HG02759 (cell line): Measurements from ENCODE around the gene ADH1B.
"Not testable (repeated sequence)": the region's sequence is repeated elsewhere in the genome, so short reads cannot be mapped to it uniquely, and the experiment has no call there.

Source experiments
- ATAC-seq: cut with Tn5 transposase; IDR thresholded peaks from one replicate; pipeline ENCODE4 v1.9.1; 2021; ENCODE audit warnings: mild to moderate bottlenecking, moderate library complexity; ENCODE audit not compliant: unreplicated experiment

Gene ADH1B

GRCh38 chr4:99324979-99325378 is 3.8 kb upstream of the ADH1B start:
- ATAC-seq: no peak

- ATAC-seq: no peak
These were observed 3.2 kb upstream of the ADH1B start for GRCh38 chr4:99324361-99324760.

DNA sequence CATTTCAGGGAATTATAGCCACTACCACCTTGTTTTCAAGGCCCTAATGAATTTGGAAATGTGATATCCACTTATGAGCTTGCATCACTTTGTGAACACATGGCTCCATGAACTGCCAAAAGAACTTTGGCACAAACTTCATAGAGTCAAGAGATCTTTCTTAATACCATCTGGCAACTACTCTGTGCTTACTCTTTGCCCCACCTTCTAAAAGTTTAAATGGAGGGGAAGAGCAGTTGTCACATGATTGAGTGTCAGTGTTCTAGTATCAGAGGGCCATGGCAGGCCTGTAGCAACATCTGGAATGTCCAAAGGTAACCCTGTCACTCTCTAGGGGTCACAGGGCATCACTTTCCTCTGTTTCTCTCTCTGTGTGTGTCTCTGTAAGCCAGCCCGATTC is 2.6 kb upstream of the ADH1B start:
- ATAC-seq: no peak

GRCh38 chr4:99317811-99318210 is 3.4 kb downstream of the ADH1B start:
- ATAC-seq: not testable (repeated sequence)

GRCh38 chr4:99317354-99317753 is 3.8 kb downstream of the ADH1B start:
- no peak for ATAC-seq

DNA sequence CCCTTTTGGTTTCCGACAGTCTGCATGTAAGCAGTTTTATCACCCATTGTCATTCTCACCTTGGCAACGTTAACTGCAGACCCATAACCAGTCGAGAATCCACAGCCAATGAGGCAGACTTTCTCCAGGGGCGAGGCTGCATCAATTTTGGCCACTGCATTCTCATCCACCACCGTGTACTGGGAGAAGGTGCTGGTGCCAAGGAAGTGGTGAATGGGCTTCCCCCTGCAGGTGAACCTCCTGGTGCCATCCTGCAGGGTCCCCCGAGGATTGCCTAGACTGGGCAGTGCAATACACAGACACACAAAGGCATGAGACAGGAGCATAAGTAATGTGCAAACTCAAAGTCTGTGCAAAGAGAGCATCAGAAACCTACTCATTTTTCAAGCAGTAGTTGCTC is 5.4 kb downstream of the ADH1B start:
- ATAC-seq: no peak

DNA sequence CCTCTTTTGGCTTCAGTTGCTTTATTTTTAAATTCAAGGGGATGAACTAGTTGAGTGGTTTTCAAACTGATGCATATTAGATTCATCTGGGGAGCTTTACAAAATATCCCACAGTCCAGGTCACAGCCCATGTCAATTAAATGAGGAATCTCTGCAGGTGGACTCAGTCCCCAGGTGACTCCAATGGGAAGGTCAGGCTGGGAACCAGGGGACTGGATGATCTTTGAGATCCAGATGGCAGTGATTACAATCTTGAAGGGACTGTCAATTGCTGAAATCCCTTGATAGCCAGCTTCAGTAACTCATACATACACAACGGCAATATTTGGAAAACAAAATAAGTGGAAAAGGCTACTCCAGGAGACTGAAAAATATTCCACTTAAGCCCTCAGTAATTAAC is 7.0 kb downstream of the ADH1B start:
- no peak for ATAC-seq

DNA sequence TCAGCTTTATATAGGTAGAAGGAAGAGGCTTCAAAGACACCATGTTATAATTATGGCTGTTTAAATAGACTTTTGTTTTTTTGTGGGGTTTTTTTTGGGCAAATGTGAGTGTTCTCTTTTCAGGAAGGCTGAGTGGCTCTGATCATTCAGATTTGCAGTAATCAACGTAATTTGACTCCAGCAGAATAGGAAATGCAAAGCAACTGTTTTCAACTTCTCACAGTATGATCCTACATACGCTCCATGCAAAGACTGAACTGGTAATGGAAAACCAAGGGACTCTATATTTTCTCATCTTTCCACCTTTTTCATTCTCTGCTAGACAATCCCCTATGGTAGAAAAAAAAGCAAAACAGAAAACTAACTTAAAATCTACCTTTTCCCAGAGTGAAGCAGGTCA is 10.8 kb downstream of the ADH1B start:
- no peak for ATAC-seq

DNA sequence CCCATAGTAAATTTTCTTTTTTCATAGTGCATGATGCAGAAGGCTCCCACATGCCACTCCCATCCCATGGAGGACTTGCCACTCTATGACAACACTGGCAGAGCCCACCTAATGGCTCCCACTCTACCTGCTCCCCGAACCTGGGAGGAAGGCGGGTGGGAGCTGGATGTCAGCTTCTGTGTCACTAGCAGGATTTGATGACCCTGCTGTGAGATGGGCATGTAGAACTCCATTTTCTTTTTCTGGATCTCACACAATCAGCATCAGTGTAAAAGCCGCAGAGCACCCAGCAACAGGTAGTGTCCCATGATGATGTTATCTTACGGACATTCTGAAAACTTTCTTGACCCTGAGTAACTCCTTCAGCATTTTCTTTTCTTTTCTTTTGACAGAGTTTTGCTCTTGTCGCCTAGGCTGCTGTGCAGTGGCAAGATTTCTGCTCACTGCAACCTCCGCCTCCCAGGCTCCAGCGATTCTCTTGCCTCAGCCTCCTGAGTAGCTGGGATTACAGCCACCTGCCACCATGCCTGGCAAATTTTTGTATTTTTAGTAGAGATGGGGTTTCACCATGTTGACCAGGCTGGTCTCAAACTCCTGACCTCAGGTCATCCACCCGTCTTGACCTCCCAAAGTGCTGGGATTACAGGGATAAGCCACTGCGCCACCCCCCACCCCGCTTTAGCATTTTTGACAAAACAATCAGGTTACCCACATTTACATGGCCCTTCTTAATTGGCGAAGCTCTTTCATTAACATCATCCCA is 15.4 kb downstream of the ADH1B start:
- no peak for ATAC-seq

- no peak for ATAC-seq
These were observed 19.6 kb downstream of the ADH1B start for GRCh38 chr4:99301376-99302164.

DNA sequence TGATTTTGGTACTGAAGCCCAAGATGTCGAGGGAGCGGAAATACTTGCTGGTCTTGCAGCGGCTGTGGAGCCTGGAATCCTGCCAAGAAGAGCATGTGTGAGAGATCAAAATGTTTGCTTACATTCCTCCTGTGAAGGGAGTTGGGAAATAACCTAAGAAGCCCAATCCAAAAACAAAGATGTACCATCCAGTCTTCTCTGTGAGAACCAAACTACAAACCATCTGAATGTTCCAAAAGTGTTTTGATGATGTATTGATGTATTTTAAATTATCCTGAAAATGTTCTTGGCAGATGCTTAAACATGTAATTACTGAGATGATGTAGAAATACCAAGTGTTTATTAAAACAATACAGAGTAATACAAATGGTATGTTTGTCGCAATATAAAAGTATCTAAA is 20.3 kb downstream of the ADH1B start:
- ATAC-seq: no peak

DNA sequence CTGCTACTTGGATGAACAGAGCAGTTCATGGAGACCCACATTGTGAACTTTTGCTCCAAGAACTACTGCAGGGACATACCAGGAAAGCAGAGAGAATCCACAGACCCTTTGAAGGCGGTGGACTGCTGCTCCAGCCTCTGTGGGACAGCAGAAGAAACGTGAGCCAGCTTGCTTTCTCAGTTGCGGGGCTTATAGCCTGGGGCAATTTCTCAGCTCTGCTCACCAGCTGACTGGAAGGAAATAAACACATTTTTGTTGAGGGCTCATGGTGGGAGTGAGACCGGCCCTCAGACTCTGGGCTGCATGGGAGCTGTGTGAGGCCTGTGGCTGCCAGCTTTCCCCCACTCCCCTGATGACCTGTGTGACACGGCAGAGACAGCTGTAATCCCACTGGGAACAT is 27.8 kb downstream of the ADH1B start:
- ATAC-seq: no peak

GRCh38 chr4:99290848-99291786 is 30.1 kb downstream of the ADH1B start, which contains the start of gene ADH1A:
Gene ADH1A (minus strand): TSS chr4:99290985. CDS start chr4:99290914, 71 bp downstream.
- no peak for ATAC-seq

- ATAC-seq: no peak
These were observed 35.8 kb downstream of the ADH1B start for GRCh38 chr4:99285387-99285786.

- ATAC-seq: no peak
These were observed 38.5 kb downstream of the ADH1B start for GRCh38 chr4:99282731-99283130.

DNA sequence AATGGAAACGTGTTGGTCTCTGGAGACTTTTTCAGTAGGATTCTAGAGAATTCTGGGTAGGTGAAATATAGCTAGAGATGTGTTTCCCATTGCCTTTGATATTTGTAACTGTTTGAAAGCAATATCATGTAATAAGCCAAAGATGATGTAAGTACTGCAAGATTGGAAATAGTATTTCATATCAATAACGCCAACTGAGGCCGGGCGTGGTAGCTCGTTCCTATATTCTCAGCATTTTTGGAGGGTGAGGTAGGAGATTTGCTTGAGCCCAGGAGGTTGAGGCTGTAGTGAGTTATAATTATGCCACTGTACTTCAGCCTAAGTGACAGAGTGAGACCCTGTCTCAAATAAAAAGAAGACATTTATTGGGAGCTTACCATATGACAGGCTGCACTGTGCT is 39.9 kb downstream of the ADH1B start:
- ATAC-seq: no peak

GRCh38 chr4:99276417-99276816 is 44.8 kb downstream of the ADH1B start:
- ATAC-seq: no peak

GRCh38 chr4:99275885-99276284 is 45.3 kb downstream of the ADH1B start:
- ATAC-seq: no peak

DNA sequence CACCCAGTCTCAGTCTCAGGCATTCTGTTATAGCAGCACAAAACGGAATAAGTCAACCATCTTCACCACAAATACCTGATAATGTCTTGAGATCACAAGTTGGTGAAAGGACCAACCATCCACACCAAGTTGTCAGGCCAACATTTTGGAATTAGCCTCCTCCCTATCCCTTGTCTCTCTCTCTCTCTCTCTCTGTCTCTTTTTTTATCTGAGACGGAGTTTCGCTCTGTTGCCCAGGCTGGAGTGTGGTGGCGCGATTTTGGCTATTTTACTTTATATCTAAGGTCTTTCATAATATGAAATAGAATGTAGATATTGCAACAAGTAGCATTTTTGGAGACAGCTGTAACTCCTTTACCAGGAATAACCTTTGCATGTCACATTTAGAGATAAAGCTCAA is 46.2 kb downstream of the ADH1B start:
- ATAC-seq: no peak

GRCh38 chr4:99273704-99274103 is 47.5 kb downstream of the ADH1B start:
- ATAC-seq: no peak

DNA sequence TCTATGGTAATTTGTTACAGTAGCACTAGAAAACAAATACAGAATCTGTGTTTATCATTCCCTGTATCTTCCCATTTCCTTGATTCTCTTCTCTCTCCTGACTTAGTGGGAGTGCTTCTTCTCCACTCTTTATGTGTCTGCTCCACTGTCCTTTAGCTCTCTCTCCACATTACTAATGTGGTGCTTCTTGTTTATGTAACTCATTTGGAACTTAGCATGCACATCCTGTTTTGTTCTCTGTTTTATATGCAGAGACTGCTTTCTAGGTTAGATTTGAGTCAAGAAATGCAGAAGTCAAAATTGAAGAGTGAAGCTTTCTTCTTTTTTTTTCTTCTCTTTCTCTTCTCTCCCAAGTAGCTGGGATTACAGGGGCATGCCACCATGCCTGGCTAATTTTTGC is 56.3 kb downstream of the ADH1B start:
- ATAC-seq: no peak
